ENCODE data around the gene CARHSP1.
"Not testable (repeated sequence)": the region's sequence is repeated elsewhere in the genome, so short reads cannot be mapped to it uniquely, and the experiment has no call there.

- not testable (repeated sequence) for TF ChIP-seq CTCF (IDR thresholded peaks at IDR 0.05); TAF1 (IDR thresholded peaks at IDR 0.05; ENCODE audit: borderline replicate concordance, low read depth, low read length); TEAD4 (IDR thresholded peaks at IDR 0.05; ENCODE audit: borderline replicate concordance, insufficient read depth); NFIC (IDR thresholded peaks at IDR 0.05; ENCODE audit: borderline replicate concordance); FOXM1 (IDR thresholded peaks at IDR 0.05; ENCODE audit: low read depth); RAD21 (IDR thresholded peaks at IDR 0.05; ENCODE audit: low read length); GATA2 (CRISPR knock-in tag; IDR thresholded peaks at IDR 0.05); POLR2AphosphoS5 (IDR thresholded peaks at IDR 0.05; ENCODE audit: low read depth, low read length); SMC3 (IDR thresholded peaks at IDR 0.05; ENCODE audit: low read depth, low read length); MAX (IDR thresholded peaks at IDR 0.05; ENCODE audit: low read depth); ZBTB33 (IDR thresholded peaks at IDR 0.05; ENCODE audit: borderline replicate concordance, low read depth); EP300 (IDR thresholded peaks at IDR 0.05; ENCODE audit: borderline replicate concordance in 1 of 2, low read depth in 1 of 2, low read length in 1 of 2)
Measured at GRCh38 chr16:8917336-8917735, 48.5 kb upstream of the CARHSP1 start.

Measured in SK-N-SH (cell line).